H1 (cell line): Measurements from ENCODE around the gene ATOH8. TPM values are rescaled to one million over a fixed set of nuclear protein-coding genes. Genes with fewer than 3 reads are reported as not detected.

Source experiments
- CTCF ChIA-PET: fragments of 300-600 bp; sonication (Branson Sonifier 250); formaldehyde crosslinking; loops from one replicate; lab custom pipeline; 2021; ENCODE audit not compliant: partially characterized antibody; lab: Charles Lee
- POLR2A ChIA-PET: fragments of 300-600 bp; sonication (Branson Sonifier 250); formaldehyde crosslinking; loops from one replicate; lab custom pipeline; 2021; ENCODE audit warnings: inconsistent platforms; ENCODE audit not compliant: partially characterized antibody; lab: Charles Lee
- DNase-seq, 2 experiments: peaks; one replicate each; pipeline versions ENCODE4 v3.0.0 to v3.0.0-alpha.2; 2010 to 2022; ENCODE audit warnings: low spot score in 2 of 2, low read depth in 1 of 2, mixed read lengths in 1 of 2
- FAIRE-seq: peaks from 2 replicates; lab custom pipeline; 2011; peaks lifted over from hg19 to GRCh38; lab: Jason Lieb, UNC
- H2AFZ ChIP-seq: 2 replicates; pipeline ENCODE4 v1.8.1; 2012; ENCODE audit warnings: low read length, inconsistent platforms
- H2AK5ac ChIP-seq: 2 replicates; pipeline ENCODE4 v1.6.1; 2013; ENCODE audit warnings: low read depth, low read length
- H2BK120ac ChIP-seq: replicated peaks from 2 replicates; pipeline ENCODE3; 2013; ENCODE audit warnings: low read depth, low read length, inconsistent platforms
- H2BK12ac ChIP-seq: 2 replicates; pipeline ENCODE4 v1.6.1; 2013; ENCODE audit warnings: low read depth, low read length
- H2BK15ac ChIP-seq: 2 replicates; pipeline ENCODE4 v1.6.1; 2013; ENCODE audit warnings: low read length
- H2BK20ac ChIP-seq: 2 replicates; pipeline ENCODE4 v1.6.1; 2013; ENCODE audit warnings: low read length
- H2BK5ac ChIP-seq: 2 replicates; pipeline ENCODE4 v1.6.1; 2013; ENCODE audit warnings: low read depth, low read length
- H3K14ac ChIP-seq: 2 replicates; pipeline ENCODE4 v1.6.1; 2013; ENCODE audit warnings: inconsistent platforms; ENCODE audit not compliant: insufficient read length
- H3K18ac ChIP-seq: 2 replicates; pipeline ENCODE4 v1.6.1; 2013; ENCODE audit warnings: low read length; ENCODE audit errors: extremely low read depth
- H3K23ac ChIP-seq: 2 replicates; pipeline ENCODE4 v1.6.1; 2013; ENCODE audit warnings: inconsistent platforms; ENCODE audit not compliant: insufficient read length
- H3K23me2 ChIP-seq: 2 replicates; pipeline ENCODE4 v1.6.1; 2013; ENCODE audit warnings: low read depth, low read length
- H3K27ac ChIP-seq: 2 replicates; pipeline ENCODE4 v1.6.1; 2011; ENCODE audit warnings: low read depth, low read length, inconsistent platforms
- H3K27me3 ChIP-seq, 4 experiments: replicated peaks in 1 of 4; 1 replicate in 1 of 4; 2 replicates in 3 of 4; pipeline versions ENCODE4 v1.6.1 to v1.8.1; 2011 to 2013; ENCODE audit warnings: low read length in 3 of 4, mild to moderate bottlenecking in 3 of 4, inconsistent platforms in 2 of 4, mixed read lengths in 2 of 4, moderate library complexity in 1 of 4; ENCODE audit not compliant: control insufficient read depth in 3 of 4, insufficient read depth in 3 of 4; ENCODE audit errors: extremely low read depth in 1 of 4
- H3K36me3 ChIP-seq, 4 experiments: 2 replicates each; pipeline versions ENCODE4 v1.6.1 to v1.8.1; 2011 to 2013; ENCODE audit warnings: mild to moderate bottlenecking in 4 of 4, low read length in 3 of 4, moderate library complexity in 2 of 4, control low read depth in 1 of 4, inconsistent platforms in 1 of 4; ENCODE audit not compliant: insufficient read depth in 4 of 4, control insufficient read depth in 2 of 4
- H3K4ac ChIP-seq: replicated peaks from 2 replicates; pipeline ENCODE3; 2013; ENCODE audit warnings: low read length, low read depth, mixed read lengths, inconsistent platforms; ENCODE audit not compliant: insufficient read length
- H3K4me1 ChIP-seq, 4 experiments: replicated peaks in 1 of 4; 1 replicate in 1 of 4; 2 replicates in 3 of 4; pipeline versions ENCODE4 v1.6.1 to v1.8.1; 2011 to 2013; ENCODE audit warnings: low read length in 3 of 4, inconsistent platforms in 2 of 4, mixed read lengths in 1 of 4; ENCODE audit not compliant: insufficient read depth in 4 of 4, control insufficient read depth in 3 of 4
- H3K4me2 ChIP-seq, 2 experiments: 2 replicates each; pipeline versions ENCODE4 v1.6.1 to v1.8.1; 2011 to 2013; ENCODE audit warnings: low read depth in 2 of 2, low read length in 2 of 2, control low read depth in 1 of 2, inconsistent platforms in 1 of 2, mild to moderate bottlenecking in 1 of 2; ENCODE audit not compliant: insufficient read depth in 1 of 2
- H3K4me3 ChIP-seq, 4 experiments: fragments of 200-600, 300-600 bp in 1 of 4; sonication (generic), shearing (Covaris generic), sonication (Bioruptor Twin) in 1 of 4; 2 replicates each; pipeline versions ENCODE4 v1.5.1 to v1.8.1; 2011 to 2016; ENCODE audit warnings: low read length in 4 of 4, low read depth in 3 of 4, control low read depth in 2 of 4, inconsistent platforms in 2 of 4, mild to moderate bottlenecking in 2 of 4, mixed read lengths in 1 of 4, moderate library complexity in 1 of 4; ENCODE audit not compliant: insufficient read depth in 2 of 4; ENCODE audit errors: extremely low read depth in 1 of 4
- H3K56ac ChIP-seq: replicated peaks from 2 replicates; pipeline ENCODE3; 2013; ENCODE audit warnings: low read depth, mild to moderate bottlenecking, mixed read lengths, low read length, inconsistent platforms; ENCODE audit not compliant: insufficient read length
- H3K79me1 ChIP-seq: 2 replicates; pipeline ENCODE4 v1.6.1; 2013; ENCODE audit warnings: low read depth, low read length, control low read depth
- H3K79me2 ChIP-seq, 2 experiments: 2 replicates each; pipeline versions ENCODE4 v1.6.1 to v1.8.1; 2012 to 2013; ENCODE audit warnings: low read length in 2 of 2, mild to moderate bottlenecking in 2 of 2, inconsistent platforms in 1 of 2; ENCODE audit not compliant: insufficient read depth in 2 of 2, control insufficient read depth in 1 of 2
- H3K9ac ChIP-seq, 4 experiments: replicated peaks in 1 of 4; 1 replicate in 1 of 4; 2 replicates in 3 of 4; pipeline versions ENCODE4 v1.6.1 to v1.8.1; 2011 to 2013; ENCODE audit warnings: low read depth in 3 of 4, low read length in 3 of 4, control low read depth in 2 of 4, mild to moderate bottlenecking in 2 of 4, moderate library complexity in 2 of 4, inconsistent platforms in 1 of 4; ENCODE audit errors: extremely low read depth in 1 of 4
- H3K9me3 ChIP-seq, 2 experiments: 2 replicates each; pipeline versions ENCODE4 v1.6.1 to v1.8.1; 2012 to 2013; ENCODE audit warnings: mild to moderate bottlenecking in 2 of 2, moderate library complexity in 2 of 2, control low read depth in 1 of 2, inconsistent platforms in 1 of 2, low read depth in 1 of 2, low read length in 1 of 2, mixed read lengths in 1 of 2; ENCODE audit not compliant: insufficient read depth in 2 of 2
- H4K20me1 ChIP-seq, 2 experiments: replicated peaks in 1 of 2; 2 replicates each; pipeline versions ENCODE3 to v1.8.1; 2011 to 2013; ENCODE audit warnings: inconsistent platforms in 2 of 2, low read length in 2 of 2, mild to moderate bottlenecking in 1 of 2; ENCODE audit not compliant: insufficient read depth in 2 of 2, control insufficient read depth in 1 of 2
- H4K5ac ChIP-seq: 2 replicates; pipeline ENCODE4 v1.6.1; 2013; ENCODE audit warnings: low read length, low read depth, mixed read lengths, inconsistent platforms; ENCODE audit not compliant: insufficient read length
- H4K8ac ChIP-seq: 2 replicates; pipeline ENCODE4 v1.8.0; 2013; ENCODE audit warnings: mild to moderate bottlenecking, moderate library complexity, low read length, inconsistent platforms; ENCODE audit not compliant: insufficient read depth; ENCODE audit errors: extremely low read depth
- H4K91ac ChIP-seq: replicated peaks from 2 replicates; pipeline ENCODE3; 2013; ENCODE audit warnings: low read length, mixed read lengths, inconsistent platforms; ENCODE audit not compliant: insufficient read length
- BACH1 ChIP-seq: IDR thresholded peaks from 2 replicates; pipeline ENCODE4 v1.6.1; 2012; ENCODE audit warnings: low read length, improper control_type of control experiment
- CEBPB ChIP-seq: IDR thresholded peaks from 2 replicates; pipeline ENCODE4 v1.6.1; 2012; ENCODE audit warnings: low read depth, low read length
- CTCF ChIP-seq, 3 experiments: IDR thresholded peaks; 1 replicate in 2 of 3; 2 replicates in 1 of 3; pipeline versions ENCODE4 v1.5.1 to v1.6.1; 2011; ENCODE audit warnings: low read length in 3 of 3, mild to moderate bottlenecking in 3 of 3, inconsistent platforms in 2 of 3, low read depth in 1 of 3, moderate library complexity in 1 of 3; ENCODE audit not compliant: insufficient read depth in 1 of 3; ENCODE audit errors: control extremely low read depth in 1 of 3
- KDM4A ChIP-seq: IDR thresholded peaks from one replicate; pipeline ENCODE4 v1.7.1; 2012; ENCODE audit warnings: low read depth, mild to moderate bottlenecking, moderate library complexity, low read length, inconsistent platforms; ENCODE audit not compliant: severe bottlenecking
- MAFK ChIP-seq: IDR thresholded peaks from 2 replicates; pipeline ENCODE4 v1.6.1; 2012; ENCODE audit warnings: low read depth, mild to moderate bottlenecking, improper control_type of control experiment, low read length
- NRF1 ChIP-seq: IDR thresholded peaks from 2 replicates; pipeline ENCODE4 v1.6.1; 2011; ENCODE audit warnings: mild to moderate bottlenecking, low read depth, low read length, improper control_type of control experiment
- RXRA ChIP-seq: IDR thresholded peaks from 2 replicates; pipeline ENCODE4 v1.6.1; 2011; ENCODE audit warnings: low read depth, mild to moderate bottlenecking, low read length, moderate library complexity; ENCODE audit not compliant: insufficient read depth
- SP1 ChIP-seq: IDR thresholded peaks from 2 replicates; pipeline ENCODE4 v1.6.1; 2011; ENCODE audit warnings: low read depth, low read length
- SP4 ChIP-seq: IDR thresholded peaks from 2 replicates; pipeline ENCODE4 v1.6.1; 2012; ENCODE audit warnings: low read length, inconsistent platforms
- SUZ12 ChIP-seq: fragments of 200-600 bp; sonication (generic); IDR thresholded peaks from 2 replicates; pipeline ENCODE4 v1.6.1; 2012; ENCODE audit warnings: mild to moderate bottlenecking, inconsistent platforms, low read length, moderate library complexity, mixed read lengths
- ZNF274 ChIP-seq: IDR thresholded peaks from 2 replicates; pipeline ENCODE4 v1.7.0; 2012; ENCODE audit warnings: low read length, borderline replicate concordance; ENCODE audit errors: extremely low read depth
- WGBS, 2 experiments: shearing (Covaris generic) in 1 of 2; methylation state at CpG; one replicate each; pipeline versions ENCODE4 v1.1.6 to v1.1.7; 2013 to 2015; ENCODE audit warnings: low lambda C conversion rate in 2 of 2, mixed read lengths in 2 of 2, inconsistent platforms in 1 of 2, low coverage in 1 of 2, missing lambda C conversion rate in 1 of 2; ENCODE audit not compliant: insufficient replicate concordance in 2 of 2, insufficient coverage in 1 of 2, insufficient read length in 1 of 2; ENCODE audit errors: extremely low coverage in 1 of 2, missing lambda C conversion rate in 1 of 2; 5-methylcytosine and 5-hydroxymethylcytosine counted together
- polyA plus RNA-seq, 7 experiments: library from polyadenylated mRNA; depleted of rRNA in 3 of 7; stranded (reverse) in 5 of 7; unstranded in 2 of 7; fragments of >200 nt in 5 of 7; fragments of 200-250 nt in 2 of 7; gene quantifications; 1 replicate in 5 of 7; 2 replicates in 1 of 7; 4 replicates in 1 of 7; pipeline versions ENCODE4 v1.2.1 to v1.2.3, GENCODE V29; 2011 to 2013; ENCODE audit warnings: missing spikeins in 2 of 7, mixed read lengths in 2 of 7
- total RNA-seq: library from RNA; stranded (reverse); fragmentation: NEBNext Ultra II Directional; extraction: Animal tissue kit (Norgen Biotek cat#: 25700); gene quantifications from 2 replicates; pipeline ENCODE4 v1.2.1, GENCODE V29; 2021

ATOH8 gene
- total and polyA plus RNA-seq, 2 of the 8 experiments (the other 6 are each of a cell fraction or from before 2014, with no cell fraction given) = 0.50 to 0.53 TPM

GRCh38 chr2:85724731-85725181 lies 29.0 kb upstream of the ATOH8 start:
- no peak for DNase-seq
- Histone ChIP-seq H2BK5ac (no peak overlapping the region), H3K4me1 (no peaks in the 10 kb centered on the region), H3K79me1 (no peaks in the 10 kb centered on the region), H3K14ac (no peak overlapping the region), H3K27me3 (no peaks in the 10 kb centered on the region), H2BK12ac (no peak overlapping the region), H2BK20ac (no peak overlapping the region), H4K91ac (no peak overlapping the region), H3K4me2 (no peak overlapping the region), H3K18ac (no peak overlapping the region), H2BK120ac (no peak overlapping the region), H3K23ac (no peak overlapping the region), H3K4me3 (no peak overlapping the region), H2AFZ (no peak overlapping the region)
- 90% methylated on average over 5 of the region's 5 CpGs; no CpG with 5 or more reads in 1 of the 2 experiments for WGBS, 2 experiments
- TF ChIP-seq SUZ12 = no peak
- TF ChIP-seq SP4 = no peak
- TF ChIP-seq BACH1 = no peak
- no peak for TF ChIP-seq KDM4A
- TF ChIP-seq NRF1 = no peak
- TF ChIP-seq SP1 = no peak
- TF ChIP-seq RXRA = no peak
- TF ChIP-seq CEBPB = no peak
- TF ChIP-seq MAFK = no peak
- TF ChIP-seq ZNF274 = no peak
- no peak for TF ChIP-seq CTCF (IDR thresholded peaks at IDR 0.05; ENCODE audit: control extremely low read depth in 1 of 3, insufficient read depth in 1 of 3, low read depth in 1 of 3, low read length in 3 of 3)
- TF ChIP-seq, all 59 proteins: peak for 0
- H4K8ac ChIP-seq = no peak overlapping the region
- no peaks in the 10 kb centered on the region for H3K23me2 ChIP-seq
- H3K9ac ChIP-seq = no peak overlapping the region
- no peaks in the 10 kb centered on the region for H4K20me1 ChIP-seq
- H3K4ac ChIP-seq = no peak overlapping the region
- no peak overlapping the region for H3K27ac ChIP-seq
- no peak for FAIRE-seq
- POLR2A ChIA-PET = interaction anchor here (1.0 kb wide), 1 partner anchor 102 kb away, joined by 3 read pairs; no protein-coding TSS in a partner anchor
- H3K79me2 ChIP-seq = no peaks in the 10 kb centered on the region
- H3K9me3 ChIP-seq = no peaks in the 10 kb centered on the region
- no peak overlapping the region for H3K56ac ChIP-seq
- H2AK5ac ChIP-seq = no peak overlapping the region
- H3K36me3 ChIP-seq = no peaks in the 10 kb centered on the region
- CTCF ChIA-PET = interaction anchor here (0.7 to 5.4 kb wide), 25 partner anchors 9 to 103 kb away, joined by 3 to 55 read pairs (median 6); partner anchors contain the start of gene ATOH8
- no peak overlapping the region for H2BK15ac ChIP-seq
- H4K5ac ChIP-seq = no peak overlapping the region
